Mesenchymal stem cell (in vitro differentiated cells and primary cell): Measurements from ENCODE around the gene ZKSCAN1.

Experiments
- DNase-seq: peaks from one replicate; pipeline ENCODE4 v3.0.0-alpha.2; 2013
- H2AFZ ChIP-seq: one replicate; pipeline ENCODE4 v1.6.1; 2013; ENCODE audit warnings: low read depth, mild to moderate bottlenecking, control low read depth, inconsistent platforms, low read length, moderate library complexity
- H2AK5ac ChIP-seq: 2 replicates; pipeline ENCODE4 v1.6.1; 2013; ENCODE audit warnings: low read length, moderate library complexity, mild to moderate bottlenecking, inconsistent platforms; ENCODE audit not compliant: severe bottlenecking
- H2BK120ac ChIP-seq: one replicate; pipeline ENCODE4 v1.6.1; 2013; ENCODE audit warnings: low read depth, mild to moderate bottlenecking, inconsistent platforms, low read length, moderate library complexity
- H2BK12ac ChIP-seq, 2 experiments: one replicate each; pipeline ENCODE4 v1.6.1; 2013; ENCODE audit warnings: inconsistent platforms in 2 of 2, low read length in 2 of 2, mild to moderate bottlenecking in 2 of 2, moderate library complexity in 2 of 2, control low read depth in 1 of 2
- H2BK15ac ChIP-seq: one replicate; pipeline ENCODE4 v1.6.1; 2013; ENCODE audit warnings: mild to moderate bottlenecking, low read depth, inconsistent platforms; ENCODE audit not compliant: poor library complexity, severe bottlenecking
- H2BK5ac ChIP-seq: 2 replicates; pipeline ENCODE4 v1.6.1; 2013; ENCODE audit warnings: low read depth, mild to moderate bottlenecking, low read length, control low read depth, inconsistent platforms; ENCODE audit not compliant: poor library complexity, severe bottlenecking
- H3K14ac ChIP-seq, 2 experiments: one replicate each; pipeline ENCODE4 v1.6.1; 2013; ENCODE audit warnings: inconsistent platforms in 2 of 2, low read length in 2 of 2, control low read depth in 1 of 2, mild to moderate bottlenecking in 1 of 2, moderate library complexity in 1 of 2
- H3K18ac ChIP-seq, 2 experiments: one replicate each; pipeline ENCODE4 v1.6.1; 2013; ENCODE audit warnings: inconsistent platforms in 2 of 2, low read length in 2 of 2, control low read depth in 1 of 2, low read depth in 1 of 2, mild to moderate bottlenecking in 1 of 2
- H3K23ac ChIP-seq, 2 experiments: one replicate each; pipeline ENCODE4 v1.6.1; 2013; ENCODE audit warnings: inconsistent platforms in 2 of 2, low read length in 2 of 2, mild to moderate bottlenecking in 2 of 2, moderate library complexity in 2 of 2, control low read depth in 1 of 2
- H3K27ac ChIP-seq: 2 replicates; pipeline ENCODE4 v1.5.1; 2013; ENCODE audit warnings: mild to moderate bottlenecking, moderate library complexity, low read length, control low read depth, inconsistent platforms; ENCODE audit not compliant: poor library complexity, severe bottlenecking
- H3K27me3 ChIP-seq, 2 experiments: 2 replicates each; pipeline versions ENCODE4 v1.6.1 to v1.7.0; 2013; ENCODE audit warnings: low read length in 2 of 2, mild to moderate bottlenecking in 2 of 2, moderate library complexity in 2 of 2, control low read depth in 1 of 2, inconsistent platforms in 1 of 2; ENCODE audit not compliant: control insufficient read depth in 1 of 2, insufficient read depth in 1 of 2
- H3K36me3 ChIP-seq, 2 experiments: 2 replicates each; pipeline versions ENCODE4 v1.6.1 to v1.7.0; 2013; ENCODE audit warnings: low read length in 2 of 2, control low read depth in 1 of 2, inconsistent platforms in 1 of 2, low read depth in 1 of 2, mild to moderate bottlenecking in 1 of 2; ENCODE audit not compliant: insufficient read depth in 2 of 2, control insufficient read depth in 1 of 2
- H3K4ac ChIP-seq, 2 experiments: one replicate each; pipeline ENCODE4 v1.6.1; 2013; ENCODE audit warnings: inconsistent platforms in 2 of 2, low read length in 2 of 2, mild to moderate bottlenecking in 2 of 2, moderate library complexity in 2 of 2, control low read depth in 1 of 2, low read depth in 1 of 2
- H3K4me1 ChIP-seq: 2 replicates; pipeline ENCODE4 v1.6.1; 2013; ENCODE audit warnings: low read depth, low read length, control low read depth; ENCODE audit not compliant: control insufficient read depth, insufficient read depth
- H3K4me2 ChIP-seq: 2 replicates; pipeline ENCODE4 v1.6.1; 2013; ENCODE audit warnings: low read length, mild to moderate bottlenecking, inconsistent platforms; ENCODE audit not compliant: poor library complexity, severe bottlenecking
- H3K4me3 ChIP-seq, 2 experiments: 2 replicates each; pipeline versions ENCODE4 v1.5.1 to v1.7.0; 2013; ENCODE audit warnings: low read length in 2 of 2, mild to moderate bottlenecking in 2 of 2, control low read depth in 1 of 2, low read depth in 1 of 2; ENCODE audit not compliant: insufficient read depth in 1 of 2
- H3K79me1 ChIP-seq: replicated peaks from 2 replicates; pipeline ENCODE4 v1.6.1; 2013; ENCODE audit warnings: mild to moderate bottlenecking, control low read depth, low read length, inconsistent platforms; ENCODE audit not compliant: poor library complexity, severe bottlenecking
- H3K9ac ChIP-seq: 2 replicates; pipeline ENCODE4 v1.7.0; 2013; ENCODE audit warnings: mild to moderate bottlenecking, low read length, moderate library complexity
- H3K9me3 ChIP-seq: 2 replicates; pipeline ENCODE4 v1.7.0; 2013; ENCODE audit warnings: mild to moderate bottlenecking, low read length; ENCODE audit not compliant: control insufficient read depth
- H4K8ac ChIP-seq: one replicate; pipeline ENCODE4 v1.6.1; 2013; ENCODE audit warnings: inconsistent platforms, mild to moderate bottlenecking, low read length, moderate library complexity
- H4K91ac ChIP-seq: one replicate; pipeline ENCODE4 v1.6.1; 2013; ENCODE audit warnings: mild to moderate bottlenecking, low read length, inconsistent platforms
- WGBS: methylation state at CpG from one replicate; pipeline ENCODE4 v1.1.7; 2013; ENCODE audit warnings: mixed read lengths; 5-methylcytosine and 5-hydroxymethylcytosine counted together

Gene ZKSCAN1

DNA sequence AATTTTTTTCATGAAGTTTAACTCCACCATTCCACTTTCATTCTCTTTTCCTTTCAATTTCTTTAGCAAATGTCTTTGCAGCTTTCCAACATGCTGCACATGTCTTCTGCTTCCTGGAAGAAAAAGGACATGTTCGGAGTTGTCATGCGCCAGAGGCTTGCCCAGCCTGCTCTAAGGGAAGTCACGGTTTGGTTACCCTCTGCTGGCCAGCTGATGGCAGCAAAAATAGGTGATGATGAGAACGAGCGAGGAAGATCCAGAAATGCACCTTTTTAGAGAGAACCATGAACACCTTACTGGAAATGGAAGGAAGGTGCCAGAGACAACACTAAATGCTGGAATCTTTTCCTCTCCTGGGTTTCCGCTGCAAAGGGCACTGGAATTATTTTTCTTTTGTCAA lies 29.3 kb downstream of the ZKSCAN1 start:
- no peak overlapping the region for H3K27ac ChIP-seq

DNA sequence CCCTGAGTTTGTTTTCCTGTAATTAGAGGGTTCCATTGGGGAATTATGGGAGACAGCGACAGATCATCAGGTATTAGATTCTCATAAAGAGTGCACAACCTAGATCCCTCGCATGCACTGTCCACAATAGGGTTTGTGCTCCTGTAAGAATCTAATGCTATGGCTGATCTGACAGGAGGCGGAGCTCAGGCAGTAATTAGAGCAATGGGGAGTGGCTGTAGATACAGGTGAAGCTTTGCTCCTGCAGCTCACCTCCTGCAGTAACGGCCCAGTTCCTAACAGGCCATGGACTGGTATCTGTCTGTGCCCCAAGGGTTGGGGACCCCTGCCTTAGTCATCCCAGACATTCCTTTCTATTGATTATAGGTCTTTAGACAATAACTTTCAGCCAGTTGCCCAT lies 33.3 kb downstream of the ZKSCAN1 start:
- H3K23ac ChIP-seq = no peak overlapping the region
- no peak overlapping the region for H3K4me2 ChIP-seq
- no peak overlapping the region for H2BK5ac ChIP-seq
- H3K79me1 ChIP-seq = peaks cover 11% of the 10 kb centered on the region
- no peak overlapping the region for H2BK15ac ChIP-seq
- H3K9me3 ChIP-seq = no peaks in the 10 kb centered on the region
- no peak overlapping the region for H3K4me3 ChIP-seq
- no peak overlapping the region for H3K9ac ChIP-seq
- no peak overlapping the region for H3K18ac ChIP-seq
- H3K27ac ChIP-seq = no peak overlapping the region
- 96% methylated on average over 4 of the region's 4 CpGs for WGBS
- H4K8ac ChIP-seq = no peak overlapping the region
- H3K27me3 ChIP-seq = no peaks in the 10 kb centered on the region
- H2BK120ac ChIP-seq = no peak overlapping the region
- no peak overlapping the region for H3K4ac ChIP-seq
- peaks cover 8% of the 10 kb centered on the region for H3K4me1 ChIP-seq
- H4K91ac ChIP-seq = no peak overlapping the region
- H3K36me3 ChIP-seq = peaks cover 3 to 6% of the 10 kb centered on the region in 2 experiments
- H2AK5ac ChIP-seq = peak overlapping the region; percentile 57
- H3K14ac ChIP-seq = no peak overlapping the region
- H2AFZ ChIP-seq = no peak overlapping the region
- H2BK12ac ChIP-seq = peak overlapping the region in 1 of 2 experiments; percentile 55
- DNase-seq = no peak

More for the DNA sequence above, 29.3 kb downstream of the ZKSCAN1 start:
- peaks cover 2% of the 10 kb centered on the region for H3K4me1 ChIP-seq
- no peak overlapping the region for H2AFZ ChIP-seq
- no peaks in the 10 kb centered on the region for H3K27me3 ChIP-seq
- no peak overlapping the region for H2BK5ac ChIP-seq
- H2BK120ac ChIP-seq = no peak overlapping the region
- WGBS = 90% methylated on average over 6 of the region's 6 CpGs
- no peaks in the 10 kb centered on the region for H3K79me1 ChIP-seq
- H2BK15ac ChIP-seq = no peak overlapping the region
- H3K9ac ChIP-seq = no peak overlapping the region
- no peak overlapping the region for H3K14ac ChIP-seq
- no peak overlapping the region for H3K23ac ChIP-seq
- H3K18ac ChIP-seq = no peak overlapping the region
- no peak overlapping the region for H4K8ac ChIP-seq
- no peak overlapping the region for H4K91ac ChIP-seq
- DNase-seq = no peak
- H2AK5ac ChIP-seq = no peak overlapping the region
- peaks cover 0 to 4% of the 10 kb centered on the region in 2 experiments for H3K36me3 ChIP-seq
- no peak overlapping the region for H2BK12ac ChIP-seq
- no peak overlapping the region for H3K4me2 ChIP-seq
- no peak overlapping the region for H3K4ac ChIP-seq
- H3K9me3 ChIP-seq = no peaks in the 10 kb centered on the region
- H3K4me3 ChIP-seq = no peak overlapping the region

DNA sequence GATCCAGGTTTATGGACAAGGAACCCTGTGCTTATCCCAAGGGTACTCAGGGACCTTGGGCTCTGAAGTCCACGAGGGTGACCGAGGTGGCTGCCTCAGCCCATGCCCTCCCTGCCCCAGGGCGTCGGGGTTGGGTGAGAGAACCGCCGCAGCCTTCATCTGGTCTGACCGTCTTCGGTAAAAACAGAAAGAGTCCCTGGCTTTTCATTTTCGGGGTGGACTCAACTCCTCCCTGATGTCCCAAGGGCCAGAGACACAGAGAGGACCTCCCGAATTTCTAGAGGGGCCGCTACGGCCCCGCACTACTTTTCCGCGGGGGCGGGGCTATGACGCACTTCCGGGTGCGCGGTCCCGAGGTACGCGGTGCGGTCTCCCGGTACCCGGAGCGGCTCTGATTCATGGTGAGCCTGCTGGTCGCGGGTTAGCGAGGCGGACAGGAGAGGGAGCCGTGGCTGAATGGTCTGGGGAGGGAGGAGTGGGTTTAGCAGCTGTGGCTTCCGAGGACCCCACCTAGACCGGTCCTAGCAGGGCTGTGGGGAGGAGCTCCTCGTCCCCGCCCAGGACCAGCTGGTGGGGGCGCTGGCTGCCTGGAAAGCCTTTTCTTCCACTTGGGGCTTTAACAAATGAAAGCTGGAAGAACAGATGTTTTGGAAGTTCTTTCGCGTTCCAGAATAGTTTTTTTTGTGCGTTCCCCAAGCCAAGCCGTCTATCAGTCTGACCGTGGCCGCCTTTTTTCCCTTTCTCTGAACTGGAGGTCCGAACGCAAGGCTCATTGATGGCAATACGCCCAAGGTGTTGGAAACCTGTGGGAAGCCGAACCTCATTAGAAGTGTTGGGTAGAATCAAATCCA lies 34.3 kb downstream of the ZKSCAN1 start, which contains the start of gene ZSCAN21:
ZSCAN21 (plus strand) TSS at position 334 of the 851 bp plus-strand sequence. CDS start 7,233 bp downstream, outside the sequence.
- Histone ChIP-seq H3K27me3 (no peaks in the 10 kb centered on the region), H3K18ac (peak within 1 kb of the TSS; percentile 87), H3K9me3 (no peaks in the 10 kb centered on the region), H3K4me2 (peak within 1 kb of the TSS; percentile 72), H4K8ac (peak within 1 kb of the TSS; percentile 98), H2AFZ (peak within 1 kb of the TSS; percentile 96), H3K4me3 (peak within 1 kb of the TSS; percentile 76 to 91), H4K91ac (peak within 1 kb of the TSS; percentile 93), H3K4ac (peak within 1 kb of the TSS; percentile 84 to 97), H2BK12ac (peak within 1 kb of the TSS; percentile 21 to 55), H3K23ac (no peak within 1 kb of the TSS), H3K14ac (peak within 1 kb of the TSS in 1 of 2 experiments; percentile 68), H2AK5ac (peak within 1 kb of the TSS; percentile 57), H3K79me1 (peaks cover 12% of the 10 kb centered on the region), H3K36me3 (peaks cover 3 to 6% of the 10 kb centered on the region in 2 experiments), H3K27ac (peak within 1 kb of the TSS; percentile 85), H3K4me1 (peaks cover 8% of the 10 kb centered on the region), H2BK5ac (peak within 1 kb of the TSS; percentile 3), H2BK120ac (peak within 1 kb of the TSS; percentile 39), H2BK15ac (peak within 1 kb of the TSS; percentile 88), H3K9ac (peak within 1 kb of the TSS; percentile 97)
- DNase-seq = peak; percentile 87
- 9% methylated on average over 47 of the region's 47 CpGs for WGBS

DNA sequence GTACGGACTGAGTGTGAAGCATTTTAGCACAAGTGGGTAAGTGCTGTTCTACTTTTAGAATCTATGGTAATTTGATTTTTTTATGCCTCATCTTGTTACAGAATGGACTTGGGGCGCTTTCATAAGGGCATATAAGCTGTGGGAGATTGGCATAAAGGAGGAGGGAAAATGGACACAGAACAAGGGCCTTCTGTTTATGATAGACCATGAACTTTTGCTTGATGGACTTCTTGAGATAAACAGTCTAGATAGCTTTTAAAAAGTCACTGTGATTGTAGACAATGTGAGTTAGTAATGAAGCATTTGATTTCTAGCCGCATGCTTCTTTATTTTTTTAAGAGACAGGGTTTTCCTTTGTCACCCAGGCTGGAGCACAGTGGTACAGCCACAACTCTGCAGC lies 36.2 kb downstream of the ZKSCAN1 start:
- H3K27me3 ChIP-seq = no peaks in the 10 kb centered on the region
- no peak overlapping the region for H2AFZ ChIP-seq
- no peak overlapping the region for H3K18ac ChIP-seq
- peak overlapping the region; percentile 24 for H3K9ac ChIP-seq
- H3K4me3 ChIP-seq = no peak overlapping the region
- H2AK5ac ChIP-seq = no peak overlapping the region
- WGBS = 96% methylated on average over 3 of the region's 3 CpGs
- H3K23ac ChIP-seq = no peak overlapping the region
- H2BK15ac ChIP-seq = no peak overlapping the region
- DNase-seq = no peak
- no peak overlapping the region for H3K4ac ChIP-seq
- H3K14ac ChIP-seq = no peak overlapping the region
- H3K4me1 ChIP-seq = peaks cover 8% of the 10 kb centered on the region
- H3K79me1 ChIP-seq = peaks cover 15% of the 10 kb centered on the region
- no peak overlapping the region for H2BK12ac ChIP-seq
- no peaks in the 10 kb centered on the region for H3K9me3 ChIP-seq
- H2BK5ac ChIP-seq = no peak overlapping the region
- no peak overlapping the region for H4K8ac ChIP-seq
- no peak overlapping the region for H3K27ac ChIP-seq
- H2BK120ac ChIP-seq = no peak overlapping the region
- peaks cover 3 to 6% of the 10 kb centered on the region in 2 experiments for H3K36me3 ChIP-seq
- no peak overlapping the region for H3K4me2 ChIP-seq
- no peak overlapping the region for H4K91ac ChIP-seq
